Measurements from ENCODE around the gene ATAD3A. TPM values are rescaled to one million over a fixed set of nuclear protein-coding genes. Genes with fewer than 3 reads are reported as not detected.

Gene ATAD3A
- total and polyA plus RNA-seq, 9 of the 15 experiments (the other 6 are each of a cell fraction or from before 2014, with no cell fraction given): 0.10 to 173 (median 36.7) TPM

GRCh38 chr1:1471389-1472052 is 40.4 kb upstream of the ATAD3A start, which contains the start of gene ATAD3B (continued):
- TF ChIP-seq, protein P1, sequence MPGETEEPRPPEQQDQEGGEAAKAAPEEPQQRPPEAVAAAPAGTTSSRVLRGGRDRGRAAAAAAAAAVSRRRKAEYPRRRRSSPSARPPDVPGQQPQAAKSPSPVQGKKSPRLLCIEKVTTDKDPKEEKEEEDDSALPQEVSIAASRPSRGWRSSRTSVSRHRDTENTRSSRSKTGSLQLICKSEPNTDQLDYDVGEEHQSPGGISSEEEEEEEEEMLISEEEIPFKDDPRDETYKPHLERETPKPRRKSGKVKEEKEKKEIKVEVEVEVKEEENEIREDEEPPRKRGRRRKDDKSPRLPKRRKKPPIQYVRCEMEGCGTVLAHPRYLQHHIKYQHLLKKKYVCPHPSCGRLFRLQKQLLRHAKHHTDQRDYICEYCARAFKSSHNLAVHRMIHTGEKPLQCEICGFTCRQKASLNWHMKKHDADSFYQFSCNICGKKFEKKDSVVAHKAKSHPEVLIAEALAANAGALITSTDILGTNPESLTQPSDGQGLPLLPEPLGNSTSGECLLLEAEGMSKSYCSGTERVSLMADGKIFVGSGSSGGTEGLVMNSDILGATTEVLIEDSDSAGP (CRISPR knock-in tag; IDR thresholded peaks at IDR 0.05): no peak
- TF ChIP-seq HMGXB4 (CRISPR knock-in tag; IDR thresholded peaks at IDR 0.05) (0 out of 2 replicates have a peak, but pooled peaks have one; percentile 9), SUPT5H (IDR thresholded peaks at IDR 0.05) (peak; percentile 73), TRIM28 (IDR thresholded peaks at IDR 0.05) (no peak), BRF1 (IDR thresholded peaks at IDR 0.05; ENCODE audit: borderline replicate concordance, extremely low read depth, insufficient read length) (no peak), EP300 (IDR thresholded peaks at IDR 0.05; ENCODE audit: low read length) (peak; percentile 43; the same call in 1 of the 2 replicates), BHLHE40 (IDR thresholded peaks at IDR 0.05; ENCODE audit: low read length) (peak; percentile 59; the same call in 1 of the 2 replicates), JUND (IDR thresholded peaks at IDR 0.05; ENCODE audit: borderline replicate concordance, low read depth, low read length) (peak; percentile 54; the same call in 1 of the 2 replicates), JUND (tag; IDR thresholded peaks at IDR 0.05; ENCODE audit: borderline replicate concordance, low read depth, low read length) (no peak; the same call in 2 of the 3 replicates), NFYB (IDR thresholded peaks at IDR 0.05; ENCODE audit: extremely low read depth, insufficient read length) (peak; percentile 82), ZNF75A (CRISPR knock-in tag; IDR thresholded peaks at IDR 0.05) (0 out of 2 replicates have a peak, but pooled peaks have one; percentile 11), GTF2E2 (tag; IDR thresholded peaks at IDR 0.05) (peak; percentile 72; the same call in 1 of the 2 replicates), DACH1 (IDR thresholded peaks at IDR 0.05; ENCODE audit: partially characterized antibody) (no peak), ESRRA (IDR thresholded peaks at IDR 0.05; ENCODE audit: borderline replicate concordance, low read depth) (peak; percentile 80), SRSF7 (optimal IDR thresholded peaks at IDR 0.05; ENCODE audit: low read depth, low read length) (no peak), CHAMP1 (IDR thresholded peaks at IDR 0.05) (no peak), POLR3A (IDR thresholded peaks at IDR 0.05; ENCODE audit: borderline replicate concordance, extremely low read depth, insufficient read depth, insufficient read length) (no peak), ZNF212 (CRISPR knock-in tag; IDR thresholded peaks at IDR 0.05) (0 out of 2 replicates have a peak, but pooled peaks have one; percentile 41), RBFOX2 (IDR thresholded peaks at IDR 0.05; ENCODE audit: low read depth, low read length) (peak; percentile 83)
- TF ChIP-seq, protein P2, sequence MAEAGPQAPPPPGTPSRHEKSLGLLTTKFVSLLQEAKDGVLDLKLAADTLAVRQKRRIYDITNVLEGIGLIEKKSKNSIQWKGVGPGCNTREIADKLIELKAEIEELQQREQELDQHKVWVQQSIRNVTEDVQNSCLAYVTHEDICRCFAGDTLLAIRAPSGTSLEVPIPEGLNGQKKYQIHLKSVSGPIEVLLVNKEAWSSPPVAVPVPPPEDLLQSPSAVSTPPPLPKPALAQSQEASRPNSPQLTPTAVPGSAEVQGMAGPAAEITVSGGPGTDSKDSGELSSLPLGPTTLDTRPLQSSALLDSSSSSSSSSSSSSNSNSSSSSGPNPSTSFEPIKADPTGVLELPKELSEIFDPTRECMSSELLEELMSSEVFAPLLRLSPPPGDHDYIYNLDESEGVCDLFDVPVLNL (CRISPR knock-in tag; IDR thresholded peaks at IDR 0.05; ENCODE audit: low read depth): peak; percentile 91
- TF ChIP-seq, protein P3, sequence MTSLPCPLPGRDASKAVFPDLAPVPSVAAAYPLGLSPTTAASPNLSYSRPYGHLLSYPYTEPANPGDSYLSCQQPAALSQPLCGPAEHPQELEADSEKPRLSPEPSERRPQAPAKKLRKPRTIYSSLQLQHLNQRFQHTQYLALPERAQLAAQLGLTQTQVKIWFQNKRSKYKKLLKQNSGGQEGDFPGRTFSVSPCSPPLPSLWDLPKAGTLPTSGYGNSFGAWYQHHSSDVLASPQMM (CRISPR knock-in tag; IDR thresholded peaks at IDR 0.05): no peak

All from K562 (cell line).